ENCODE results near the gene GADD45A. TPM values are rescaled to one million over a fixed set of nuclear protein-coding genes. Genes with fewer than 3 reads are reported as not detected.

Gene GADD45A
- polyA plus RNA-seq, 3 donors: 7.5 to 14.3 (median 9.6) TPM

DNA sequence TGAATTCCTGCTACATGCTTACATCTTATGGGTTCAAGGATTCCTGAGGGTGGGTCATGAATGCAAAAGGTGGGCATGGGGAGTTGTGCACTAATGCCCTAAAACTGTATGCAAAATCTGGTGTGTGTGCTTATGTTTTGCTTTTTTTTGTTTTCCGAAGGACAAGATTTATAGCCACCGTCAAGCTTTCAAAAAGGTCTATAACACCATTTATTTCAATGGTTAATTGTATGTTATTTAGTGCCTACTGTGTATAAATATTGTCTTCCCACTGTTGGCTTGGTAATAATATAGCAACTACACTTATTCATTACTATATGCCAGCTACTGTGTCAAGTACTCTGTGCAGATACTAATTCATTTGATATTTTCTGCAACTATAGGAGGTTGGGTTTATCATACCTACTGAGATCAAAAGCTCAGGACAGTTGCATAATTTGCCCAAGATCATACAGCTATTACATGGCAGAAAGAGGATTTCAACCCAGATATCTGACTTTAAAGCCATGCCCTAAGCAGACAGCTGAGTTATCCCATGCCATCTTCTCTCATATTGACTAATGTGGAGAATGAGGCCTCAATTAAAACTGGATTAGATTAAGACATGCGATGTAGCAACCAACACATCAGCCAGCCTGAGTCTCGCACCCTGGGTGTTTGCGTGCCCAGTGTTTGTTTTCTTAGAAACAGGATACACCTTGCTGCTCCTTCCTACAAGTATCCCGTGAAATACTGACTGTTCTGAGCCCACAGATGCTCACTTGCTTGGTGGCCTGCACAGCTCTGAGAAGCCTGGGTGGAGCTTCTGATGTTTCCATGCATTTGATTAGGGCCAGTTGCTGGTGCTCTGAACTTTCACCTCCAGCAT lies 34.6 kb downstream of the GADD45A start:
- Histone ChIP-seq H3K36me3 (replicated peaks in 1 of 2; ENCODE audit: control insufficient read depth in 1 of 2, insufficient read depth in 2 of 2, low read length in 2 of 2) (no peaks in the 10 kb centered on the region), H3K27me3 (ENCODE audit: control insufficient read depth in 2 of 2, insufficient read depth in 2 of 2, low read length in 2 of 2) (no peaks in the 10 kb centered on the region), H2AFZ (ENCODE audit: insufficient read depth, low read depth, low read length, poor library complexity, severe bottlenecking) (no peak overlapping the region), H3K9me3 (replicated peaks in 1 of 2; ENCODE audit: control insufficient read depth in 1 of 2, insufficient read depth in 1 of 2, low read length in 2 of 2) (no peaks in the 10 kb centered on the region), H3K4me1 (ENCODE audit: control insufficient read depth in 1 of 2, insufficient read depth in 2 of 2, low read length in 2 of 2) (peaks cover 0 to 5% of the 10 kb centered on the region in 2 donors), H3K9ac (ENCODE audit: insufficient read depth, low read length, poor library complexity, severe bottlenecking) (no peak overlapping the region), H4K20me1 (ENCODE audit: insufficient read depth, low read length) (no peaks in the 10 kb centered on the region), H3K4me3 (replicated peaks in 1 of 3; ENCODE audit: low read depth in 2 of 3, low read length in 3 of 3) (no peak overlapping the region), H3K4me2 (replicated peaks; ENCODE audit: extremely low read depth, low read length, poor library complexity, severe bottlenecking) (no peak overlapping the region), H3K27ac (ENCODE audit: low read depth in 1 of 2, low read length in 2 of 2) (no peak overlapping the region), H3K79me2 (ENCODE audit: insufficient read depth, low read length) (no peaks in the 10 kb centered on the region)
- H3K36me3 Mint-ChIP-seq: no peaks in the 10 kb centered on the region
- H3K4me1 Mint-ChIP-seq: no peaks in the 10 kb centered on the region
- no peaks in the 10 kb centered on the region for H3K27me3 Mint-ChIP-seq (ENCODE audit: low read depth in 3 of 3)
- DNase-seq: no peak
- 29% methylated on average over 3 of the region's 6 CpGs for WGBS (ENCODE audit: insufficient coverage)
- TF ChIP-seq, protein P1, sequence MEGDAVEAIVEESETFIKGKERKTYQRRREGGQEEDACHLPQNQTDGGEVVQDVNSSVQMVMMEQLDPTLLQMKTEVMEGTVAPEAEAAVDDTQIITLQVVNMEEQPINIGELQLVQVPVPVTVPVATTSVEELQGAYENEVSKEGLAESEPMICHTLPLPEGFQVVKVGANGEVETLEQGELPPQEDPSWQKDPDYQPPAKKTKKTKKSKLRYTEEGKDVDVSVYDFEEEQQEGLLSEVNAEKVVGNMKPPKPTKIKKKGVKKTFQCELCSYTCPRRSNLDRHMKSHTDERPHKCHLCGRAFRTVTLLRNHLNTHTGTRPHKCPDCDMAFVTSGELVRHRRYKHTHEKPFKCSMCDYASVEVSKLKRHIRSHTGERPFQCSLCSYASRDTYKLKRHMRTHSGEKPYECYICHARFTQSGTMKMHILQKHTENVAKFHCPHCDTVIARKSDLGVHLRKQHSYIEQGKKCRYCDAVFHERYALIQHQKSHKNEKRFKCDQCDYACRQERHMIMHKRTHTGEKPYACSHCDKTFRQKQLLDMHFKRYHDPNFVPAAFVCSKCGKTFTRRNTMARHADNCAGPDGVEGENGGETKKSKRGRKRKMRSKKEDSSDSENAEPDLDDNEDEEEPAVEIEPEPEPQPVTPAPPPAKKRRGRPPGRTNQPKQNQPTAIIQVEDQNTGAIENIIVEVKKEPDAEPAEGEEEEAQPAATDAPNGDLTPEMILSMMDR (IDR thresholded peaks at IDR 0.05): no peak
- H3K4me3 Mint-ChIP-seq: no peak overlapping the region
- H3K27ac Mint-ChIP-seq: no peak overlapping the region
- intact Hi-C loops (cut with micrococcal nuclease): loop anchor here in 1 of 2 donors (5.0 kb wide), 1 partner anchor 32 kb away; the partner anchor contains the start of gene GADD45A
- H3K9me3 Mint-ChIP-seq: no peaks in the 10 kb centered on the region

DNA sequence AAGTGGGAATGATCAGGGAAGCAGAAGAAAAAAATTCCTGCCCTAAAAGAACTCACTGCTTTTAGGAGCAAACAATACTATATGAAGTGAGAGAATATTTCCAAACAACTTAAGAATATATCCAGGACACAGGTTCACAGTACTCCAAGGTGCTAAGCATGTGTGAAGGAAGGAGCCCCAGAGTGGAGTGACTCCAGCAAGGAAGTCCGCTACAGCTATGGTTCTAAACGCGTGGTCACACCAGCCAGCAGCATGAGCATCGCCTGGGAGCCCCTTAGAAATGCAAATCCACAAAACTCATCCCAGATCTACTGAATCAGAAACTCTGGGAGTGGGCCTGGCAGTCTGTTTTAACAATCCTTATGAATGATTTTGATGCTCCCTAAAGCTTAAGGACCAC lies 36.1 kb downstream of the GADD45A start:
- H3K79me2 ChIP-seq (ENCODE audit: insufficient read depth, low read length): no peaks in the 10 kb centered on the region
- no peak overlapping the region for H3K27ac ChIP-seq (ENCODE audit: low read depth in 1 of 2, low read length in 2 of 2)
- H4K20me1 ChIP-seq (ENCODE audit: insufficient read depth, low read length): no peaks in the 10 kb centered on the region
- intact Hi-C loops (cut with micrococcal nuclease): loop anchor here in 1 of 2 donors (5.0 kb wide), 1 partner anchor 34 kb away; the partner anchor contains the start of gene GADD45A
- DNase-seq: no peak
- no peak overlapping the region for H3K4me3 ChIP-seq (replicated peaks in 1 of 3; ENCODE audit: low read depth in 2 of 3, low read length in 3 of 3)
- Mint-ChIP-seq H3K36me3 (no peaks in the 10 kb centered on the region), H3K27me3 (ENCODE audit: low read depth in 3 of 3) (no peaks in the 10 kb centered on the region), H3K27ac (no peak overlapping the region), H3K9me3 (no peaks in the 10 kb centered on the region), H3K4me1 (peaks cover 2% of the 10 kb centered on the region), H3K4me3 (no peak overlapping the region)
- H2AFZ ChIP-seq (ENCODE audit: insufficient read depth, low read depth, low read length, poor library complexity, severe bottlenecking): no peak overlapping the region
- H3K27me3 ChIP-seq (ENCODE audit: control insufficient read depth in 2 of 2, insufficient read depth in 2 of 2, low read length in 2 of 2): no peaks in the 10 kb centered on the region
- H3K9ac ChIP-seq (ENCODE audit: insufficient read depth, low read length, poor library complexity, severe bottlenecking): no peak overlapping the region
- peaks cover under 1 to 5% of the 10 kb centered on the region in 2 donors for H3K4me1 ChIP-seq (ENCODE audit: control insufficient read depth in 1 of 2, insufficient read depth in 2 of 2, low read length in 2 of 2)
- H3K9me3 ChIP-seq (replicated peaks in 1 of 2; ENCODE audit: control insufficient read depth in 1 of 2, insufficient read depth in 1 of 2, low read length in 2 of 2): no peaks in the 10 kb centered on the region
- H3K4me2 ChIP-seq (replicated peaks; ENCODE audit: extremely low read depth, low read length, poor library complexity, severe bottlenecking): no peak overlapping the region
- 90% methylated on average over 2 of the region's 4 CpGs for WGBS (ENCODE audit: insufficient coverage)
- H3K36me3 ChIP-seq (replicated peaks in 1 of 2; ENCODE audit: control insufficient read depth in 1 of 2, insufficient read depth in 2 of 2, low read length in 2 of 2): no peaks in the 10 kb centered on the region
- TF ChIP-seq, protein P1 (IDR thresholded peaks at IDR 0.05): no peak
